SJCRH30 (cell line): Measurements from ENCODE around the gene ATP5F1D. TPM values are rescaled to one million over a fixed set of nuclear protein-coding genes. Genes with fewer than 3 reads are reported as not detected.

ENCODE experiments used
- DNase-seq, 2 experiments: peaks; one replicate each; pipeline ENCODE4 v3.0.0-alpha.2; 2015 to 2020
- H3K27ac ChIP-seq: fragments of 250-450 bp; sonication (Bioruptor Pico); 2 replicates; pipeline ENCODE4 v1.5.1; 2020; ENCODE audit warnings: mild to moderate bottlenecking, moderate library complexity
- H3K27me3 ChIP-seq: fragments of 250-450 bp; sonication (Bioruptor Pico); 2 replicates; pipeline ENCODE4 v1.5.1; 2020; ENCODE audit warnings: mild to moderate bottlenecking, moderate library complexity
- H3K36me3 ChIP-seq: fragments of 250-450 bp; sonication (Bioruptor Pico); 2 replicates; pipeline ENCODE4 v1.5.1; 2020; ENCODE audit warnings: mild to moderate bottlenecking, moderate library complexity
- H3K4me1 ChIP-seq: fragments of 250-450 bp; sonication (Bioruptor Pico); 2 replicates; pipeline ENCODE4 v1.5.1; 2020; ENCODE audit warnings: mild to moderate bottlenecking, moderate library complexity
- H3K4me3 ChIP-seq: fragments of 250-450 bp; sonication (Bioruptor Pico); 2 replicates; pipeline ENCODE4 v1.5.1; 2020; ENCODE audit warnings: mild to moderate bottlenecking, moderate library complexity
- H3K9me3 ChIP-seq: fragments of 250-450 bp; sonication (Bioruptor Pico); replicated peaks from 2 replicates; pipeline ENCODE4 v1.5.1; 2020; ENCODE audit warnings: mild to moderate bottlenecking, moderate library complexity
- total RNA-seq: library from RNA; depleted of rRNA; stranded (reverse); fragments of >200 nt; shearing (Covaris generic); gene quantifications from 2 replicates; pipeline ENCODE4 v1.2.3, GENCODE V29; 2014

The ATP5F1D gene
- total RNA-seq, 1 experiment from 2014 or later: 25.5 TPM

GRCh38 chr19:1214862-1215731 is 26.5 kb upstream of the ATP5F1D start:
- Histone ChIP-seq H3K9me3 (no peaks in the 10 kb centered on the region), H3K27me3 (no peaks in the 10 kb centered on the region), H3K27ac (no peak overlapping the region), H3K36me3 (0 out of 2 replicates have a peak, but pooled peaks cover 3% of the 10 kb centered on the region), H3K4me3 (no peak overlapping the region), H3K4me1 (peaks cover 5% of the 10 kb centered on the region; the same call in 1 of the 2 replicates)
- no peak for DNase-seq

GRCh38 chr19:1216756-1217155 is 24.8 kb upstream of the ATP5F1D start:
- no peak for DNase-seq
- Histone ChIP-seq H3K36me3 (0 out of 2 replicates have a peak, but pooled peaks cover 3% of the 10 kb centered on the region), H3K4me3 (no peak overlapping the region), H3K27me3 (no peaks in the 10 kb centered on the region), H3K27ac (no peak overlapping the region), H3K9me3 (no peaks in the 10 kb centered on the region), H3K4me1 (peaks cover 5% of the 10 kb centered on the region; the same call in 1 of the 2 replicates)

DNA sequence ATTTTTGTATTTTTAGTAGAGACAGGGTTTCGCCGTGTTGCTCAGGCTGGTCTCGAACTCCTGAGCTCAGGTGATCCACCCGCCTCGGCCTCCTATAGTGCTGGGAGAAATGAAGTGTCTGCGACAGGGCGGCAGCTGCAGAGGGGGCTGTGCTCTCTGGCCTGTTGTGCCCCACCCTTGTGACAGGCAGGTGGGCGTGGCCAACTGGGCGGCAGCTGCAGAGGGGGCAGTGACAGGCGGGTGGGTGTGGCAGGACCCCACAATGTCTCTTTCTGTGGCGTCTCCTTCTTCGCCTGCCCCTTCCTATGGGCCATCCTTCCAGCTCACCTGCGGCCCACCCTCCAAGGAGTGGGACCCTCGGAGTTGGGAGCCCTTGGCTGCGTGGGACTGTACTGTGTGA is 24.2 kb upstream of the ATP5F1D start:
- Histone ChIP-seq H3K27me3 (no peaks in the 10 kb centered on the region), H3K4me1 (peaks cover 5% of the 10 kb centered on the region; the same call in 1 of the 2 replicates), H3K9me3 (no peaks in the 10 kb centered on the region), H3K36me3 (0 out of 2 replicates have a peak, but pooled peaks cover 1% of the 10 kb centered on the region), H3K4me3 (no peak overlapping the region), H3K27ac (no peak overlapping the region)
- DNase-seq: peak; percentile 48 to 61

GRCh38 chr19:1218751-1219567 is 22.6 kb upstream of the ATP5F1D start:
- Histone ChIP-seq H3K27me3 (no peaks in the 10 kb centered on the region), H3K4me1 (peaks cover 5% of the 10 kb centered on the region; the same call in 1 of the 2 replicates), H3K4me3 (no peak overlapping the region), H3K36me3 (no peaks in the 10 kb centered on the region; the same call in 1 of the 2 replicates), H3K9me3 (no peaks in the 10 kb centered on the region), H3K27ac (no peak overlapping the region)
- no peak for DNase-seq

- H3K9me3 ChIP-seq: no peaks in the 10 kb centered on the region
- H3K4me3 ChIP-seq: no peak overlapping the region
- DNase-seq: no peak
- H3K27me3 ChIP-seq: no peaks in the 10 kb centered on the region
- peaks cover 5% of the 10 kb centered on the region; the same call in 1 of the 2 replicates for H3K4me1 ChIP-seq
- no peak overlapping the region for H3K27ac ChIP-seq
- no peaks in the 10 kb centered on the region; the same call in 1 of the 2 replicates for H3K36me3 ChIP-seq
These were observed 21.6 kb upstream of the ATP5F1D start for GRCh38 chr19:1219786-1220476.

- H3K9me3 ChIP-seq: no peaks in the 10 kb centered on the region
- H3K36me3 ChIP-seq: no peaks in the 10 kb centered on the region; the same call in 1 of the 2 replicates
- H3K4me1 ChIP-seq: peaks cover 5% of the 10 kb centered on the region; the same call in 1 of the 2 replicates
- H3K4me3 ChIP-seq: no peak overlapping the region
- no peaks in the 10 kb centered on the region for H3K27me3 ChIP-seq
- H3K27ac ChIP-seq: no peak overlapping the region
- no peak for DNase-seq
These were observed 21.0 kb upstream of the ATP5F1D start for GRCh38 chr19:1220477-1220930.

- no peak overlapping the region for H3K4me3 ChIP-seq
- DNase-seq: no peak
- H3K9me3 ChIP-seq: no peaks in the 10 kb centered on the region
- H3K36me3 ChIP-seq: peaks cover 2% of the 10 kb centered on the region; the same call in 1 of the 2 replicates
- H3K27ac ChIP-seq: no peak overlapping the region
- H3K4me1 ChIP-seq: peaks cover 5% of the 10 kb centered on the region; the same call in 1 of the 2 replicates
- no peaks in the 10 kb centered on the region for H3K27me3 ChIP-seq
These were observed 20.3 kb upstream of the ATP5F1D start for GRCh38 chr19:1220976-1221903.

GRCh38 chr19:1221904-1222255 is 19.7 kb upstream of the ATP5F1D start:
- H3K9me3 ChIP-seq: no peaks in the 10 kb centered on the region
- no peak overlapping the region for H3K4me3 ChIP-seq
- no peaks in the 10 kb centered on the region for H3K27me3 ChIP-seq
- no peak overlapping the region for H3K27ac ChIP-seq
- peaks cover 3% of the 10 kb centered on the region; the same call in 1 of the 2 replicates for H3K4me1 ChIP-seq
- no peak for DNase-seq
- peaks cover 8% of the 10 kb centered on the region for H3K36me3 ChIP-seq

DNA sequence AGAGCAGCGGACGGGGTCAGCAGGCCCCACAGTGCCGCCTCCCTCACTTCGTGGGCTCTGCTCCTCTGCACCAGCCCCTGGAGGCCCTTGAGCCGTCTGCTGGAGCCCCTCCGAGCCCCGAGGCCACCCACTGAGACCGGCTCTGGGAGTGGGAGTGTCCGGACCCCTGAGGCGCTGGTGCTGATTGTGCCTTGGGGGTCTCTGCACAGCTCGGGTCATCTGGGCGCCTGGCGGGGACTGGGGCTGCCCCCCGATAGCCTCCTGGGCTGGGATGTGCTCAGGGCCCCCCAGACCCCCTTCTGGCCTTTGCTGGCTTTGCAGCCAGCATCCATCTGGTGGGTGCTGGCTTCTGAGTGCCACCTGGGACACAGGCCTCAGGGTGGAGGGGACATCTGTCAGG is 19.2 kb upstream of the ATP5F1D start:
- H3K36me3 ChIP-seq: peaks cover 13% of the 10 kb centered on the region
- H3K4me1 ChIP-seq: no peaks in the 10 kb centered on the region; the same call in 1 of the 2 replicates
- H3K4me3 ChIP-seq: no peak overlapping the region
- no peaks in the 10 kb centered on the region for H3K9me3 ChIP-seq
- no peak overlapping the region for H3K27ac ChIP-seq
- H3K27me3 ChIP-seq: no peaks in the 10 kb centered on the region
- DNase-seq: no peak

- H3K4me1 ChIP-seq: no peaks in the 10 kb centered on the region
- peaks cover 20% of the 10 kb centered on the region for H3K36me3 ChIP-seq
- DNase-seq: peak; percentile 55 to 67
- H3K27ac ChIP-seq: no peak overlapping the region
- H3K27me3 ChIP-seq: no peaks in the 10 kb centered on the region
- H3K4me3 ChIP-seq: no peak overlapping the region
- H3K9me3 ChIP-seq: no peaks in the 10 kb centered on the region
These were observed 18.3 kb upstream of the ATP5F1D start for GRCh38 chr19:1223018-1223855.

- no peak for DNase-seq
- no peaks in the 10 kb centered on the region for H3K9me3 ChIP-seq
- H3K4me3 ChIP-seq: no peak overlapping the region
- H3K27me3 ChIP-seq: no peaks in the 10 kb centered on the region
- no peaks in the 10 kb centered on the region for H3K4me1 ChIP-seq
- peaks cover 20% of the 10 kb centered on the region for H3K36me3 ChIP-seq
- H3K27ac ChIP-seq: no peak overlapping the region
These were observed 17.3 kb upstream of the ATP5F1D start for GRCh38 chr19:1224047-1224825.

GRCh38 chr19:1224847-1225246 is 16.7 kb upstream of the ATP5F1D start:
- DNase-seq: no peak
- Histone ChIP-seq H3K4me1 (no peaks in the 10 kb centered on the region), H3K9me3 (no peaks in the 10 kb centered on the region), H3K27me3 (no peaks in the 10 kb centered on the region), H3K36me3 (peaks cover 20% of the 10 kb centered on the region), H3K27ac (no peak overlapping the region), H3K4me3 (no peak overlapping the region)
